NCI-H345 treated with DMSO at 0.1 percent for 48 hours (cell line): ENCODE data around the gene COX20.

Experiments
- DNase-seq: peaks from one replicate; lab custom pipeline; 2025; ENCODE audit not compliant: unreplicated experiment; lab: John Stamatoyannopoulos, UW

COX20 gene

GRCh38 chr1:244869950-244870349 lies 34.5 kb downstream of the COX20 start:
- no peak for DNase-seq

GRCh38 chr1:244874974-244875579 lies 39.6 kb downstream of the COX20 start:
- DNase-seq = peak; percentile 21

GRCh38 chr1:244876228-244876910 lies 40.9 kb downstream of the COX20 start:
- DNase-seq = no peak

- no peak for DNase-seq
These were observed 43.2 kb downstream of the COX20 start for GRCh38 chr1:244878681-244879080.

- no peak for DNase-seq
These were observed 46.3 kb downstream of the COX20 start for GRCh38 chr1:244881552-244882280.

- no peak for DNase-seq
These were observed 51.8 kb downstream of the COX20 start for GRCh38 chr1:244887281-244887680.

GRCh38 chr1:244893836-244894235 lies 58.4 kb downstream of the COX20 start:
- DNase-seq = no peak
